GM19468 (cell line): Measurements from ENCODE around the gene NOLC1.

Source experiments
- ATAC-seq: cut with Tn5 transposase; IDR thresholded peaks from one replicate; pipeline ENCODE4 v1.9.1; 2021; ENCODE audit warnings: mild to moderate bottlenecking, moderate library complexity, moderate number of reproducible peaks; ENCODE audit not compliant: unreplicated experiment; ENCODE audit errors: extremely low read depth

NOLC1 gene

GRCh38 chr10:102120991-102121738 is 31.0 kb upstream of the NOLC1 start:
- no peak for ATAC-seq

GRCh38 chr10:102121739-102122372 is 30.3 kb upstream of the NOLC1 start:
- ATAC-seq: no peak

GRCh38 chr10:102122450-102122849 is 29.7 kb upstream of the NOLC1 start:
- ATAC-seq: no peak

GRCh38 chr10:102123223-102123622 is 29.0 kb upstream of the NOLC1 start:
- no peak for ATAC-seq

GRCh38 chr10:102131286-102132170 is 20.7 kb upstream of the NOLC1 start:
- no peak for ATAC-seq

GRCh38 chr10:102132193-102132562 is 20.0 kb upstream of the NOLC1 start:
- ATAC-seq: no peak

GRCh38 chr10:102132563-102133372 is 19.4 kb upstream of the NOLC1 start, which contains the start of gene PPRC1:
Gene PPRC1 (plus strand): TSS chr10:102133040. CDS start chr10:102133069, 29 bp downstream.
- ATAC-seq: peak; percentile 93

- ATAC-seq: no peak
Observed at GRCh38 chr10:102133373-102134195, 18.6 kb upstream of the NOLC1 start.

- ATAC-seq: no peak
Observed at GRCh38 chr10:102134416-102134815, 17.8 kb upstream of the NOLC1 start.

GRCh38 chr10:102135956-102136526 is 16.1 kb upstream of the NOLC1 start:
- ATAC-seq: no peak

- no peak for ATAC-seq
Observed at GRCh38 chr10:102139281-102140110, 12.7 kb upstream of the NOLC1 start.

GRCh38 chr10:102140218-102140617 is 12.0 kb upstream of the NOLC1 start:
- ATAC-seq: no peak

- no peak for ATAC-seq
Observed at GRCh38 chr10:102140913-102141540, 11.2 kb upstream of the NOLC1 start.

- no peak for ATAC-seq
Observed at GRCh38 chr10:102141583-102142107, 10.5 kb upstream of the NOLC1 start.

- no peak for ATAC-seq
Observed at GRCh38 chr10:102146971-102147428, 5.2 kb upstream of the NOLC1 start.

GRCh38 chr10:102147561-102147960 is 4.6 kb upstream of the NOLC1 start:
- no peak for ATAC-seq

- no peak for ATAC-seq
Observed at GRCh38 chr10:102148275-102148674, 3.9 kb upstream of the NOLC1 start.
